GM12878 (cell line): ENCODE results near the gene NIPAL4.

Experiments used
- CTCF ChIP-seq, 3 experiments: IDR thresholded peaks in 2 of 3; conservative IDR thresholded peaks in 1 of 3; 2 replicates each; pipeline ENCODE4 v1.5.1; 2011; ENCODE audit warnings: low read depth in 3 of 3, low read length in 3 of 3, mild to moderate bottlenecking in 3 of 3, control low read depth in 2 of 3, moderate library complexity in 2 of 3, inconsistent platforms in 1 of 3, mixed read lengths in 1 of 3; ENCODE audit not compliant: control insufficient read depth in 2 of 3, insufficient read depth in 1 of 3; ENCODE audit errors: extremely low read depth in 1 of 3
- POLR2A ChIP-seq: IDR thresholded peaks from 2 replicates; pipeline ENCODE4 v1.6.1; 2011; ENCODE audit warnings: low read depth, mild to moderate bottlenecking, low read length

GRCh38 chr5:157505496-157505895, 45.5 kb downstream of the NIPAL4 start:
- TF ChIP-seq POLR2A (no peak), CTCF (IDR thresholded peaks at IDR 0.05 in 2 of 3, conservative IDR thresholded peaks at IDR 0.05 in 1 of 3; ENCODE audit: control insufficient read depth in 2 of 3, extremely low read depth in 1 of 3, insufficient read depth in 1 of 3, low read depth in 3 of 3, low read length in 3 of 3) (no peak)
